HG03045 (cell line): ENCODE results near the gene MECR.

Experiments used
- ATAC-seq: cut with Tn5 transposase; IDR thresholded peaks from one replicate; pipeline ENCODE4 v1.9.1; 2021; ENCODE audit warnings: mild to moderate bottlenecking, moderate library complexity; ENCODE audit not compliant: unreplicated experiment

Gene MECR, protein sequence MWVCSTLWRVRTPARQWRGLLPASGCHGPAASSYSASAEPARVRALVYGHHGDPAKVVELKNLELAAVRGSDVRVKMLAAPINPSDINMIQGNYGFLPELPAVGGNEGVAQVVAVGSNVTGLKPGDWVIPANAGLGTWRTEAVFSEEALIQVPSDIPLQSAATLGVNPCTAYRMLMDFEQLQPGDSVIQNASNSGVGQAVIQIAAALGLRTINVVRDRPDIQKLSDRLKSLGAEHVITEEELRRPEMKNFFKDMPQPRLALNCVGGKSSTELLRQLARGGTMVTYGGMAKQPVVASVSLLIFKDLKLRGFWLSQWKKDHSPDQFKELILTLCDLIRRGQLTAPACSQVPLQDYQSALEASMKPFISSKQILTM

DNA sequence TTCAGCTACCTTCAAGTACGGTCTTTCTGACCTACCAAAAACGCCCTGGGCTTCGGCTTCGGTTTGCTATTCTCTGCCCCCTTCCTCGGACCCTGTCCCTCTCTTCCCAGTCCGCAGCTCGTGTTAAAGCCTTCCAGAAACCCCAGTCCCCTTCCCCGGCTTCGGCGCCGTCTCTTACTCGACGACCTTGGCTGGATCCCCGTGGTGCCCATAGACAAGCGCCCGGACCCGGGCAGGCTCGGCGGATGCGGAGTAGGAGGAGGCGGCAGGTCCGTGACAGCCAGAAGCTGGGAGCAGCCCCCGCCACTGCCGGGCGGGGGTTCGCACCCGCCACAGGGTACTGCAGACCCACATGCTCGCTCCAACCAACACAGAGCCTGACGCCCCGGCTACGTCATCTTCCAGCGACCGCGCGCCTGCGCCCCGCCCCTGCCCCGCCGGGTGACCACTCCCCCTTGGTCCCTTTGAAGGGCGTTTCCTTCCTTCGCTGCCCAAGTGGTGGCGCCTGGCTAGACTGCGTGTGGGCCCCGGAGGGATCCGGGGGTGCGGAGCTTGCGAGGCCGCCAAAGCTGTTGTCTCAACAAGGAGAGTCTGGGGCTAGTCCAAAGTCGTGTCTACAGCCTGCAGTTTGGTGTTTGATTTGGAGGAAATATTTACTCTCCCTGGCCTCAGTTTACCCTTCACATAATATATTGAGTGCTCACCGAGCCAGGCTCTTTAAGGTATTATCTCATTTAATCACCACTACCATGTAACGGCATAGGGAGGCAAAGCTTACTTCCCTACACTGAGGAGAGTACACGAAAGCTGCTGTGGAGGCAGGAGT lies at the start of gene MECR:
Gene MECR (minus strand): TSS at position 382 of the 826 bp plus-strand sequence. CDS start 28 bp downstream, at position 354.
- peak; percentile 88 for ATAC-seq

DNA sequence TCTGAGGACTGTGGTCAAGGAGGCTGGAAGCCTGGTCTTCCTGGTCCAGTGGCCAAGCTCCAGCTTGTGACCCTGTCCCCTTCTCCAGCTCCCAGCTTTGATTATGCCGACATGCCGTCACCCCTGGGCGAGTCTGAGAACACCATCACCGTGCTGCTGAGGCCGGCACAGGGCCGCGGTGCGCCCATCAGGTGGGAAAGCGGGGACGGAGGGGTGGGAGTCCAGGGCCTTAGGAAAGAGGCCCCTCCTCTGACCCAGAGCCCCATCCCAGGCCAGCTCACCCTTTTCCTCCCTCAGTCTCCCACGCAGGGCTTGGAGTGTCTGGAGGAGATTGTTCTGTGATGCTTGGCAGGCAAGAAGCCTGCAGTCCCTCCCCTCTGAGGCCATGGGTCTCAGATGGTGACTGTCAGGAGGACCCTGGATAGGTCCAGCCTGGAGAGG lies 49.2 kb upstream of the MECR start:
- no peak for ATAC-seq

- no peak for ATAC-seq
Observed at GRCh38 chr1:29279406-29279805, 48.7 kb upstream of the MECR start.

- ATAC-seq = no peak
Observed at GRCh38 chr1:29278124-29278523, 47.4 kb upstream of the MECR start.

DNA sequence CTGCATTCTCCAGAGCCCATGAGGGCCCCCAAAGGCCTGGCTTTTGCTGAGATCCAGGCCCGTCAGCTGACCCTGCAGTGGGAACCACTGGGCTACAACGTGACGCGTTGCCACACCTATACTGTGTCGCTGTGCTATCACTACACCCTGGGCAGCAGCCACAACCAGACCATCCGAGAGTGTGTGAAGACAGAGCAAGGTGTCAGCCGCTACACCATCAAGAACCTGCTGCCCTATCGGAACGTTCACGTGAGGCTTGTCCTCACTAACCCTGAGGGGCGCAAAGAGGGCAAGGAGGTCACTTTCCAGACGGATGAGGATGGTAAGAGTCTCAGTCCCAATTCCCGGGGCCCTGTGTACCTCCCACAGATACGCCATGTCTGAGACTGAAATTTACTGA lies 44.7 kb upstream of the MECR start:
- ATAC-seq = no peak

- ATAC-seq = no peak
Observed at GRCh38 chr1:29272147-29272907, 41.6 kb upstream of the MECR start.

DNA sequence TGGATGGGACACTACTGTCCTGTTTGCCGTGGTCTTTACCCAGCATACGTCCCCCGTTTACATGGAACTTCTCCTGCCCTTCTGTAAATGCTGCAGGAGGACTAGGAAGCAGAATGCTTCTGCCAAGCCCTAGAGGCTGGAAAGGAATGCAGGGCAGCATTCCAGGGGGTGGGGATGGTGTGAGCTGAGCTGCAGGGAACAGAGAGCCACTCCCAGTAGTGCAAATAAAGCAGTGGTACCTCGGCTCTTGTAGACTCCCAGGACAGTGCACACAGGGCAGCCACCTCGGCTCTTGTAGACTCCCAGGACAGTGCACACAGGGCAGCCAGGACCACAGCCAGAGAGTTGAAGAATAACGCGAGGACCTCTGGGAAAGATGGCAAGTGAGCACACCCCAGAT lies 41.0 kb upstream of the MECR start:
- no peak for ATAC-seq

DNA sequence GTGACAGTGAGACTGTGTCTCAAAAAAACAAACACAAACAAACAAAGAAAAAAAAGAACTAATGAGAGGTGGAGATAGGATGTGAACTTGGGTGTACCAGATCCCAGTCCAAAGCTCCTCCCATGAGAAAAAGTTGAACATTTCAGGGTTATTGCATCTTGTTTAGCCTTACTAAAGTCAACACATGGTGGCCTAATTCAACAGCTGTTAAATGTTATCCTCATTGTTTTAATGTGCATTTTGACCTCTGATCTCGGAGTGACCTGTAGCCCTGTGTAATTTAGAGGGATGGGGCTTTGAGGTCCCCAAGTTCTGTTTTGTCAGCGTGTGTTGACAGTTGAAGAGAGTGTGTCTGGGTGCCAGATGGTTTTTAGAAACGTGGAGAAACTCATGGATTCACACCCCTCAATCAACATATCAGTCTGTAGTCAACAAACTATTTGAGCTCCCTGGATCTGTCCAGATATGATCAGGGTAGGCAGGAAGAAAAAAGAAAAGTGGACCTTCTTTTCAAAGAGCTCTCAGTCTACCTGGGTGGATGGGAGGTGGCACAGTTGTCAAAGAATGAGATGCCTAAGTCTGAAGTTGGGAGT lies 40.3 kb upstream of the MECR start:
- ATAC-seq = no peak

DNA sequence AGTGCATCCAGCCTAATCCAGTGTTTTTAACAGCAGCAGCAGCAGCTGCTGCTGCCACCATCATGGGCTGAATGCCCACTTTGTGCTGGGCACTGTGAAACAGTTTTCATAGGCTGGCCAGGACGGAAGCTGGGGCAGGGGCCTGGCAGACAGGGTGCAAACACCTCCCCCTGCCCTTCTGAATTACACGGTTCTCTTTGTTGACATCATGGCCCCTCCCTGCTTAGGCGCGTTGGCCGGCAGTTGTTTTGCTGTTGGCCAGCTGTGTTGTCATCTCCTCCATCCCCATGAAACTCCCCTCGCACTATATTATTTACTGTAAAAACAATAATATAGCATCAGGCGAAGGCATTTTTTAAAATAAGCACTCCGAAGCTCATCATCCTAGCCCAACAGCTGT lies 38.6 kb upstream of the MECR start:
- ATAC-seq = no peak

GRCh38 chr1:29267321-29268070 lies 36.8 kb upstream of the MECR start:
- ATAC-seq = no peak

- ATAC-seq = no peak
Observed at GRCh38 chr1:29266912-29267311, 36.2 kb upstream of the MECR start.

- ATAC-seq = no peak
Observed at GRCh38 chr1:29264773-29265389, 34.1 kb upstream of the MECR start.

- no peak for ATAC-seq
Observed at GRCh38 chr1:29260531-29260930, 29.8 kb upstream of the MECR start.

DNA sequence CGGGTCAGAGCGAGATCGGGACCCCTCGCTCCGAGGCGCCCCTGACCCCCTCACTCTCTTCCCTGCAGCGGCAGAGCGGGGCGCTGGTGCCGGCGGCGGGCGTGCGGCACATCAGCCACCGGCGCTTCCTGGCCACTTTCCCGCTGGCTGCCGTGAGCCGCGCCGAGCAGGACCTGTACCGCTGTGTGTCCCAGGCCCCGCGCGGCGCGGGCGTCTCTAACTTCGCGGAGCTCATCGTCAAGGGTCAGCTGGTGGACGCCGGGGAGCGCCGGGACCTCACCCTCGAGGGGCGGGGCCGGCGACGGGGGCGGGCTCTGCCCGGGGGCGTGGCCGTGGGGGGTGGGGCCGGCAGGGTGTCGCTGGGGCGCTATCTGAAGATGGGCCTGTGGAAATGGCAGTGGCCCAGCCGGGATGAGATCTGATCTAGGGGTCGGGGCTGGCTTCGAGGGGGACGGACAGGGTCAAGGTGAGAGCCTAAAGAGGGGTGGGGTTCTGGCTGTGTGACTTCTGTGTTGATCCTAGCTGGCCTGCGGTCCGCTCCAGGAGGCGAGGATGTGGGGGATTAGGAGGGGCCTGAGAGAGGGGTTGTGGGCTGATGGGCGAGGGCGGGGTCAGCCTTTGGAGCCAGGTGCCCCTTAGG lies 29.2 kb upstream of the MECR start:
- ATAC-seq = no peak

- ATAC-seq = no peak
Observed at GRCh38 chr1:29258976-29259801, 28.5 kb upstream of the MECR start.

DNA sequence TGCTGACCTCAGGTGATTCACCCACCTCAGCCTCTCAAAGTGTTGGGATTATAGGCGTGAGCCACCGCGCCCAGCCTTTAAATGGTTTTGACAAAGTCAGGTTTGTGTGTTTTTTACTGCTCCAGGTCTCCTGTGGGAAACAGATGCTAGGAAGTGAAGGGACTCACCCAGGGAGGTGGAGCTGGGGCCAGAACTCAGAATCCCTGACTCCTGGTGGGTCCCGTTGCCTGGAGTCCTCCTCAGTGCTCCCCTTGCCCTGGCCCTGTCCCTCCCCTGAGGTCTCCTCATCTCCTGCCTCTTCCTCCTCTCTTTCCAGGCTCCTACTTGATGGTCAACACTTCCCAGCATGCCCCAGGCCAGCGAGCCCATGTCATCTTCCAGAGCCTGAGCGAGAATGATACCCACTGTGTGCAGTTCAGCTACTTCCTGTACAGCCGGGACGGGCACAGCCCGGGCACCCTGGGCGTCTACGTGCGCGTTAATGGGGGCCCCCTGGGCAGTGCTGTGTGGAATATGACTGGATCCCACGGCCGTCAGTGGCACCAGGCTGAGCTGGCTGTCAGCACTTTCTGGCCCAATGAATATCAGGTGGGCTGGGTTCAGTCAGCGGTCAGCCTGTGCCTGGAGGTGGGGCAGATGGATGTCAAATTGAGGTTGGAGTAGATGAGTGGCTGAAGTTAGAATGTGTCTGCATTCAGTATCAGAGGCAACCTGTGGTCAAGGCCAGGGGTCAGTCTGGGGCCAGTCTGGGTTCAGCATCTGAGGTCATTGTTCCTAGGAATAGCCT lies 27.6 kb upstream of the MECR start:
- ATAC-seq = no peak

DNA sequence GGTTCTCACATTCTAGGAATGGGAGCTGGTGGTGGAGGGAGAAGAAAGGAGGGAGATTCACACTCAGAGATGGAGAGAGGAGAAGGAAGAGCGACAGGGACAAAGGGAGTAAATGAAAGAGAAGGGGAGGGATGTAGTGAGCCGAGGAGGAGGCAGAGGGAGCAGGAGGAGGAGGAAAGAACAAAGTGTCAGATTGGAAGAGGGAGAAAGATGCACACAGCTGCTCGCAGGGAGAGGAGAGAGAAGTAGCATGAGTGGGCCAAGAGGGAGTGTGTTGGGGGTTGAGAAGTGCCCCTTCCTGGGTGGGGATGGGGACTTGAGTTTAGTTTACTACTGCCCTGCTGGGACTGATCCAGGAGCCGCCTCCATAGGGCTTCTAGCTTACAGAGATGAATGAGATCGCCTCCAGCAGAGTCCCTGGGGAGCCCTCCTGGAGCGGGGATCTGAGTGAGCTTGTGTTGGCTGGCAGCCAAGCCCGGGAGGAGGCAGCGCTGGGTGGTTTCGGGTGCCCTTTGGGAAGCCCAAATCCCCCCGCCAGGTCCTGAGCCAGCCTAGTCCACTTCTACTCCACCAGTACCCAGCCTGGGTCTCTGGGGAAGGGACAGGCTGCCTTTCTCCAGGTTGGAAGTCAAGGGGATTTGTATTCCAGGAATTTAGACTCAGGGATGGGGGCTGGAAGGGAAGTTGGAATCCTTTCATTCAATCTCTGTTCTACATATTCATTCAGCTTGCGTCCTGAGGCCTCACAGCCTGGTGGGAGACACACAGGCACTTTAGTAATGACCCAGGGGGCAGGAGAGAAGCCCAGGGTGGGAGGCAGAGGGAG lies 26.5 kb upstream of the MECR start:
- ATAC-seq = no peak
